ENCODE measurements around the gene WNT3A. TPM values are rescaled to one million over a fixed set of nuclear protein-coding genes. Genes with fewer than 3 reads are reported as not detected.
"Not testable (repeated sequence)": the region's sequence is repeated elsewhere in the genome, so short reads cannot be mapped to it uniquely, and the experiment has no call there.

WNT3A gene
- polyA plus RNA-seq, 1 donor = not detected

- Histone ChIP-seq H3K27me3 (ENCODE audit: control insufficient read depth, insufficient read depth, low read length) (peaks cover 40% of the 10 kb centered on the region), H3K4me3 (ENCODE audit: low read length) (no peak overlapping the region), H3K36me3 (ENCODE audit: control insufficient read depth, insufficient read depth, low read length) (no peaks in the 10 kb centered on the region), H3K27ac (ENCODE audit: low read length) (no peak overlapping the region), H3K9me3 (ENCODE audit: control insufficient read depth, low read depth, low read length) (no peaks in the 10 kb centered on the region), H3K4me1 (ENCODE audit: control insufficient read depth, insufficient read depth, low read length) (no peaks in the 10 kb centered on the region)
- no CpG with 5 or more reads among the region's 21 CpGs for WGBS (ENCODE audit: insufficient coverage, low lambda C conversion rate)
- no peak for DNase-seq
Observed at GRCh38 chr1:228013935-228014930, 7.4 kb downstream of the WNT3A start.

- no peak overlapping the region for H3K27ac ChIP-seq (ENCODE audit: low read length)
- 80% methylated on average over 1 of the region's 21 CpGs for WGBS (ENCODE audit: insufficient coverage, low lambda C conversion rate)
- no peaks in the 10 kb centered on the region for H3K9me3 ChIP-seq (ENCODE audit: control insufficient read depth, low read depth, low read length)
- DNase-seq = no peak
- no peaks in the 10 kb centered on the region for H3K4me1 ChIP-seq (ENCODE audit: control insufficient read depth, insufficient read depth, low read length)
- no peaks in the 10 kb centered on the region for H3K36me3 ChIP-seq (ENCODE audit: control insufficient read depth, insufficient read depth, low read length)
- H3K27me3 ChIP-seq (ENCODE audit: control insufficient read depth, insufficient read depth, low read length) = peaks cover 27% of the 10 kb centered on the region
- H3K4me3 ChIP-seq (ENCODE audit: low read length) = no peak overlapping the region
Observed at GRCh38 chr1:228015276-228016180, 8.7 kb downstream of the WNT3A start.

GRCh38 chr1:228016181-228016510, 9.3 kb downstream of the WNT3A start:
- WGBS (ENCODE audit: insufficient coverage, low lambda C conversion rate) = no CpG with 5 or more reads among the region's 2 CpGs
- Histone ChIP-seq H3K36me3 (ENCODE audit: control insufficient read depth, insufficient read depth, low read length) (no peaks in the 10 kb centered on the region), H3K27me3 (ENCODE audit: control insufficient read depth, insufficient read depth, low read length) (peaks cover 21% of the 10 kb centered on the region), H3K4me3 (ENCODE audit: low read length) (no peak overlapping the region), H3K9me3 (ENCODE audit: control insufficient read depth, low read depth, low read length) (no peaks in the 10 kb centered on the region), H3K27ac (ENCODE audit: low read length) (no peak overlapping the region), H3K4me1 (ENCODE audit: control insufficient read depth, insufficient read depth, low read length) (no peaks in the 10 kb centered on the region)
- no peak for DNase-seq

GRCh38 chr1:228016653-228017355, 10.0 kb downstream of the WNT3A start:
- H3K27ac ChIP-seq (ENCODE audit: low read length) = no peak overlapping the region
- H3K4me3 ChIP-seq (ENCODE audit: low read length) = no peak overlapping the region
- WGBS (ENCODE audit: insufficient coverage, low lambda C conversion rate) = no CpG with 5 or more reads among the region's 12 CpGs
- H3K4me1 ChIP-seq (ENCODE audit: control insufficient read depth, insufficient read depth, low read length) = no peaks in the 10 kb centered on the region
- DNase-seq = no peak
- no peaks in the 10 kb centered on the region for H3K9me3 ChIP-seq (ENCODE audit: control insufficient read depth, low read depth, low read length)
- no peaks in the 10 kb centered on the region for H3K36me3 ChIP-seq (ENCODE audit: control insufficient read depth, insufficient read depth, low read length)
- H3K27me3 ChIP-seq (ENCODE audit: control insufficient read depth, insufficient read depth, low read length) = peaks cover 14% of the 10 kb centered on the region

GRCh38 chr1:228017356-228018124, 10.7 kb downstream of the WNT3A start:
- WGBS (ENCODE audit: insufficient coverage, low lambda C conversion rate) = no CpG with 5 or more reads among the region's 16 CpGs
- peaks cover 9% of the 10 kb centered on the region for H3K27me3 ChIP-seq (ENCODE audit: control insufficient read depth, insufficient read depth, low read length)
- H3K27ac ChIP-seq (ENCODE audit: low read length) = no peak overlapping the region
- H3K4me3 ChIP-seq (ENCODE audit: low read length) = no peak overlapping the region
- H3K4me1 ChIP-seq (ENCODE audit: control insufficient read depth, insufficient read depth, low read length) = no peaks in the 10 kb centered on the region
- H3K36me3 ChIP-seq (ENCODE audit: control insufficient read depth, insufficient read depth, low read length) = no peaks in the 10 kb centered on the region
- no peak for DNase-seq
- H3K9me3 ChIP-seq (ENCODE audit: control insufficient read depth, low read depth, low read length) = no peaks in the 10 kb centered on the region

GRCh38 chr1:228018125-228018398, 11.3 kb downstream of the WNT3A start:
- Histone ChIP-seq H3K27ac (ENCODE audit: low read length) (no peak overlapping the region), H3K4me1 (ENCODE audit: control insufficient read depth, insufficient read depth, low read length) (no peaks in the 10 kb centered on the region), H3K9me3 (ENCODE audit: control insufficient read depth, low read depth, low read length) (no peaks in the 10 kb centered on the region), H3K4me3 (ENCODE audit: low read length) (no peak overlapping the region), H3K36me3 (ENCODE audit: control insufficient read depth, insufficient read depth, low read length) (no peaks in the 10 kb centered on the region), H3K27me3 (ENCODE audit: control insufficient read depth, insufficient read depth, low read length) (peaks cover 7% of the 10 kb centered on the region)
- WGBS (ENCODE audit: insufficient coverage, low lambda C conversion rate) = no CpG with 5 or more reads among the region's 5 CpGs
- DNase-seq = no peak

GRCh38 chr1:228018961-228019721, 12.3 kb downstream of the WNT3A start:
- Histone ChIP-seq H3K9me3 (ENCODE audit: control insufficient read depth, low read depth, low read length) (no peaks in the 10 kb centered on the region), H3K27me3 (ENCODE audit: control insufficient read depth, insufficient read depth, low read length) (peaks cover 9% of the 10 kb centered on the region), H3K4me1 (ENCODE audit: control insufficient read depth, insufficient read depth, low read length) (no peaks in the 10 kb centered on the region), H3K27ac (ENCODE audit: low read length) (no peak overlapping the region), H3K36me3 (ENCODE audit: control insufficient read depth, insufficient read depth, low read length) (no peaks in the 10 kb centered on the region), H3K4me3 (ENCODE audit: low read length) (no peak overlapping the region)
- no CpG with 5 or more reads among the region's 9 CpGs for WGBS (ENCODE audit: insufficient coverage, low lambda C conversion rate)
- DNase-seq = no peak

- WGBS (ENCODE audit: insufficient coverage, low lambda C conversion rate) = no CpG with 5 or more reads among the region's 5 CpGs
- DNase-seq; H3K36me3 ChIP-seq (ENCODE audit: control insufficient read depth, insufficient read depth, low read length); H3K4me3 ChIP-seq (ENCODE audit: low read length); H3K27ac ChIP-seq (ENCODE audit: low read length); H3K9me3 ChIP-seq (ENCODE audit: control insufficient read depth, low read depth, low read length); H3K4me1 ChIP-seq (ENCODE audit: control insufficient read depth, insufficient read depth, low read length); H3K27me3 ChIP-seq (ENCODE audit: control insufficient read depth, insufficient read depth, low read length): not testable (repeated sequence)
Observed at GRCh38 chr1:228019722-228020083, 12.9 kb downstream of the WNT3A start.

- WGBS (ENCODE audit: insufficient coverage, low lambda C conversion rate) = no CpG with 5 or more reads among the region's 18 CpGs
- no peak for DNase-seq
Observed at GRCh38 chr1:228020686-228021354, 14.0 kb downstream of the WNT3A start.

More at GRCh38 chr1:228020686-228021354, 14.0 kb downstream of the WNT3A start:
- no peaks in the 10 kb centered on the region for H3K36me3 ChIP-seq (ENCODE audit: control insufficient read depth, insufficient read depth, low read length)
- no peaks in the 10 kb centered on the region for H3K4me1 ChIP-seq (ENCODE audit: control insufficient read depth, insufficient read depth, low read length)
- H3K4me3 ChIP-seq (ENCODE audit: low read length) = no peak overlapping the region
- H3K27ac ChIP-seq (ENCODE audit: low read length) = no peak overlapping the region
- no peaks in the 10 kb centered on the region for H3K9me3 ChIP-seq (ENCODE audit: control insufficient read depth, low read depth, low read length)
- peaks cover 10% of the 10 kb centered on the region for H3K27me3 ChIP-seq (ENCODE audit: control insufficient read depth, insufficient read depth, low read length)

Measured in large intestine (tissue), 3 donors.